ENCODE data around the gene PALB2.

Gene PALB2

GRCh38 chr16:23575834-23576233, 65.3 kb downstream of the PALB2 start:
- TF ChIP-seq, protein P1, sequence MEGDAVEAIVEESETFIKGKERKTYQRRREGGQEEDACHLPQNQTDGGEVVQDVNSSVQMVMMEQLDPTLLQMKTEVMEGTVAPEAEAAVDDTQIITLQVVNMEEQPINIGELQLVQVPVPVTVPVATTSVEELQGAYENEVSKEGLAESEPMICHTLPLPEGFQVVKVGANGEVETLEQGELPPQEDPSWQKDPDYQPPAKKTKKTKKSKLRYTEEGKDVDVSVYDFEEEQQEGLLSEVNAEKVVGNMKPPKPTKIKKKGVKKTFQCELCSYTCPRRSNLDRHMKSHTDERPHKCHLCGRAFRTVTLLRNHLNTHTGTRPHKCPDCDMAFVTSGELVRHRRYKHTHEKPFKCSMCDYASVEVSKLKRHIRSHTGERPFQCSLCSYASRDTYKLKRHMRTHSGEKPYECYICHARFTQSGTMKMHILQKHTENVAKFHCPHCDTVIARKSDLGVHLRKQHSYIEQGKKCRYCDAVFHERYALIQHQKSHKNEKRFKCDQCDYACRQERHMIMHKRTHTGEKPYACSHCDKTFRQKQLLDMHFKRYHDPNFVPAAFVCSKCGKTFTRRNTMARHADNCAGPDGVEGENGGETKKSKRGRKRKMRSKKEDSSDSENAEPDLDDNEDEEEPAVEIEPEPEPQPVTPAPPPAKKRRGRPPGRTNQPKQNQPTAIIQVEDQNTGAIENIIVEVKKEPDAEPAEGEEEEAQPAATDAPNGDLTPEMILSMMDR (conservative IDR thresholded peaks at IDR 0.05; ENCODE audit: low read depth) = no peak
- ChIA-PET CTCF (no interaction called here), POLR2A (ENCODE audit: low non-redundant PET) (no interaction called here)
- no peak overlapping the region for H3K27ac ChIP-seq
- DNase-seq (ENCODE audit: low spot score) = no peak

GRCh38 chr16:23573817-23574216, 67.3 kb downstream of the PALB2 start:
- POLR2A ChIA-PET (ENCODE audit: low non-redundant PET) = no interaction called here
- DNase-seq (ENCODE audit: low spot score) = no peak
- CTCF ChIA-PET = no interaction called here
- H3K27ac ChIP-seq = no peak overlapping the region
- TF ChIP-seq, protein P1 (conservative IDR thresholded peaks at IDR 0.05; ENCODE audit: low read depth) = no peak

GRCh38 chr16:23572394-23572793, 68.7 kb downstream of the PALB2 start:
- TF ChIP-seq, protein P1 (conservative IDR thresholded peaks at IDR 0.05; ENCODE audit: low read depth) = no peak
- ChIA-PET POLR2A (ENCODE audit: low non-redundant PET) (no interaction called here), CTCF (no interaction called here)
- DNase-seq (ENCODE audit: low spot score) = no peak
- no peak overlapping the region for H3K27ac ChIP-seq

DNA sequence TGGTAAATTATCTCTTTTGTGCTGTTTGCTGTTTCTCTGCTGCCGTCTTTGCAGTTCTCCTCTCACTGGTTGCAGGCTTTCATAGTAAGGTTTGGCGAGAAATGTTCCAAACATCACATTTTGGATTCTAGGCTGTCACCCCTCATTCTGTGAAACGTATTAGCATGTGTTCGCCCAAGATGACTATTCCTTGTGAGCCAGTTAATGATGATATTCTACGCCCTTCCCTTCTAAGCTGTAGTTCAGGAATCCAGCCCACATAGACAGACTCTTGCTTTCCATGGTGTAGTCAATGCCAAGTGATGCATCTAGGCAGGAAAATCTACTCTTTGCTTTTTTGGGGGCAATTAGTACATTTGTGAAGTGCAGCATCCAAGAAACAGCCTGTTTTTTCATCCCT, 69.2 kb downstream of the PALB2 start:
- ChIA-PET CTCF (no interaction called here), POLR2A (ENCODE audit: low non-redundant PET) (no interaction called here)
- no peak overlapping the region for H3K27ac ChIP-seq
- DNase-seq (ENCODE audit: low spot score) = no peak
- TF ChIP-seq, protein P1 (conservative IDR thresholded peaks at IDR 0.05; ENCODE audit: low read depth) = no peak

GRCh38 chr16:23570992-23571632, 70.0 kb downstream of the PALB2 start:
- ChIA-PET CTCF (interaction anchor here (0.7 kb wide), 1 partner anchor 134 kb away, joined by 3 read pairs; no protein-coding TSS in a partner anchor), POLR2A (ENCODE audit: low non-redundant PET) (no interaction called here)
- TF ChIP-seq, protein P1 (conservative IDR thresholded peaks at IDR 0.05; ENCODE audit: low read depth) = no peak
- no peak for DNase-seq (ENCODE audit: low spot score)
- no peak overlapping the region for H3K27ac ChIP-seq

DNA sequence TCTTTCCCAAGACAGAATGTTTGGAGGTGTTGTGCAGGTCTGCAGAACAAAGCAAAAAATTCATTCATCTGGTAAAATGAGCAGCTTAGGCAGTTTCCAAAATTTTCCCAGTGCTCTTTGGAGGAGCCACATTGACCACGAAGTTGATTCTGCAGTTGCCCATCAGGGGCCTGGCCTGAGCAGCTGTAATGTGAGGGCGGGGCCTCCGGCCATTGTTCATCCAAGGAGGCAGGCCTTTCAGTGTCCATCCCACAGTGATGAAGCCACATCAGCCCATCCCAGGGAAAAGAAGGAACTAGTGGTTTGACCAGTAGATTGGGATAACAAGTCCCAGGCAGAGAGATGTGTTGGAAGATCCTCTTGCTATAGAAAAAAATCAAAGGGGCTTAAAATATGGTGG, 73.5 kb downstream of the PALB2 start:
- H3K27ac ChIP-seq = no peak overlapping the region
- CTCF ChIA-PET = interaction anchor here (0.5 kb wide), 1 partner anchor 156 kb away, joined by 3 read pairs; no protein-coding TSS in a partner anchor
- no peak for DNase-seq (ENCODE audit: low spot score)
- POLR2A ChIA-PET (ENCODE audit: low non-redundant PET) = no interaction called here
- TF ChIP-seq, protein P1 (conservative IDR thresholded peaks at IDR 0.05; ENCODE audit: low read depth) = no peak

Data from RWPE1 (cell line).